ENCODE data around the gene TARS2. TPM values are rescaled to one million over a fixed set of nuclear protein-coding genes. Genes with fewer than 3 reads are reported as not detected.

Gene TARS2
- total RNA-seq, 1 experiment from 2014 or later, result 42.9 TPM

DNA sequence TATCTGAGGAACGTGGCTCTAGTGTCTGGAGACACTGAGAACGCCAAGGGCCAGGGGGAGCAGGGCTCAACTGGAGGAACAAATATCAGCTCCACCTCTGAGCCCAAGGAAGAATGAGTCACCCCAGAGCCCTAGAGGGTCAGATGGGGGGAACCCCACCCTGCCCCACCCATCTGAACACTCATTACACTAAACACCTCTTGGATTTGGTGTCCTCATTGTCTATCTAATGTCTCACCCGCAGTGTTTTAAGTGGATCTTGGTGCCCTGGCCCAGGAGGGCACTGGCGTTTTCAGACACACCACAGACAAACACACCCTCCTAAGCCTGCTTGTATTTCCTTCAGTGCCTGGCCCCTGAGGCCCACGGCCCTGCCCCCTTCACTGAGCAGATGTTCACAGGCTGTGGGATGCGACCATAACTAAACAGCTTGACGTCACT lies 26.2 kb downstream of the TARS2 start (continued):
- TF ChIP-seq CREM (CRISPR knock-in tag; IDR thresholded peaks at IDR 0.05) (no peak), TCF7 (CRISPR knock-in tag; IDR thresholded peaks at IDR 0.05; ENCODE audit: low read depth) (no peak)
- TF ChIP-seq, protein P1, sequence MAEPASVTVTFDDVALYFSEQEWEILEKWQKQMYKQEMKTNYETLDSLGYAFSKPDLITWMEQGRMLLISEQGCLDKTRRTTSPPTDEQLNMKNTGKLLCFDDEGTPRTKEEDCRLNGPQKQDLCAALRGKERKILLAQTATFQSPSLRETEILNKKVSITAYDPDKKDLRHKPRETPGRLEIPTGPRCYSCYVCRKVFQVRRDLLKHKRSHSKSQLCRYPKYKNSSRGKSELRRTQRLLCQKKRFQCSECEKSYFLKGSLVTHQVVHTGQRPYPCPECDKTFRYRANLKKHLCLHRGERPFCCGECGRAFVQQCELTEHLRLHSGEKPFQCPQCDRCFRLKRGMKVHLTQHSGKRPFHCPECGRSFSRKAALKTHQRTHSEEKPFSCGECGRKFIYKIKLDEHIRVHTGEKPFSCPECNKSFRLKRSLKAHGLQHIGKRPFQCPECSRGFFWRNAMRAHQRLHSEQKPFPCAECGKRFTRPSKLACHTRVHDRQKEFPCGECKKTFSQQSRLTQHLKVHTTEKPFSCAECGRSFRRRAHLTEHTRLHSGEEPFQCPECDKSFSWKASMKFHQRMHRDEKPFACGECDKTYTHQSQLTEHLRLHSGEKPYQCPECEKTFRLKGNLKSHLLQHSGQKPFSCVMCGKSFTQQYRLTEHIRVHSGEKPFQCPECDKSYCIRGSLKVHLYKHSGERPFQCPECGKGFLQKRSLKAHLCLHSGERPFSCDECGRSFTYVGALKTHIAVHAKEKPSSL (CRISPR knock-in tag; conservative IDR thresholded peaks at IDR 0.05), result no peak

DNA sequence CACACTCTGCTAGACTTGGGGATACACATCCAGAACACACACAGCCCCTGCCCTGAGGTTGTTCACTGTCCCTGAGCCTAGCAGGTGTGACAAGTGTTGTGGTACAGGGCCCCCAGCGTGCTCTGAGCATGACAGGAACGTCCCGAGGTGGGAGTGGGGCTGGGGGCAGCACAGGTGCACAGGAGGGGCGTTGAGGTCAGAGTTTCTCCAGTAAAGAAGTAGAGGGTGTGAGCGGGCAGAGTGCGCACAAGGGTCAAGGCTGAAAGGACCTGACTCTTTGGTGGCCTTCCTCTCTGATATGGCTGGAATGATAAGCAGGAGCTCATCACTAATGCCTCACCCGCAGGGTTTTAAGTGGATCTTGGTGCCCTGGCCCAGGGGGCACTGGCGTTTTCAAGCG lies 27.0 kb downstream of the TARS2 start:
- DNase-seq (ENCODE audit: low spot score), result no peak
- CTCF ChIA-PET, result interaction anchor here (2.0 to 9.7 kb wide), 3 partner anchors 20 to 84 kb away, joined by 6 to 139 read pairs (median 32); no protein-coding TSS in a partner anchor
- peaks cover 12% of the 10 kb centered on the region for H3K4me1 Mint-ChIP-seq
- peak overlapping the region; percentile 79 for H3K4me3 Mint-ChIP-seq
- H3K27ac Mint-ChIP-seq, result no peak overlapping the region
- H3K36me3 Mint-ChIP-seq, result peaks cover 4% of the 10 kb centered on the region; the same call in 1 of the 2 replicates
- TF ChIP-seq NR1H2 (CRISPR knock-in tag; IDR thresholded peaks at IDR 0.05), result no peak
- no peak for TF ChIP-seq TEAD4 (CRISPR knock-in tag; IDR thresholded peaks at IDR 0.05)
- TF ChIP-seq GTF2I (CRISPR knock-in tag; conservative IDR thresholded peaks at IDR 0.05), result no peak
- no peak for TF ChIP-seq TEAD1 (CRISPR knock-in tag; IDR thresholded peaks at IDR 0.05)
- no peak for TF ChIP-seq RORB (CRISPR knock-in tag; IDR thresholded peaks at IDR 0.05)
- no peak for TF ChIP-seq SMAD3 (CRISPR knock-in tag; IDR thresholded peaks at IDR 0.05; ENCODE audit: borderline replicate concordance)
- no peak for TF ChIP-seq TP53 (CRISPR knock-in tag; IDR thresholded peaks at IDR 0.05)
- TF ChIP-seq FOXJ3 (CRISPR knock-in tag; IDR thresholded peaks at IDR 0.05; ENCODE audit: borderline replicate concordance), result no peak
- TF ChIP-seq, protein P2, sequence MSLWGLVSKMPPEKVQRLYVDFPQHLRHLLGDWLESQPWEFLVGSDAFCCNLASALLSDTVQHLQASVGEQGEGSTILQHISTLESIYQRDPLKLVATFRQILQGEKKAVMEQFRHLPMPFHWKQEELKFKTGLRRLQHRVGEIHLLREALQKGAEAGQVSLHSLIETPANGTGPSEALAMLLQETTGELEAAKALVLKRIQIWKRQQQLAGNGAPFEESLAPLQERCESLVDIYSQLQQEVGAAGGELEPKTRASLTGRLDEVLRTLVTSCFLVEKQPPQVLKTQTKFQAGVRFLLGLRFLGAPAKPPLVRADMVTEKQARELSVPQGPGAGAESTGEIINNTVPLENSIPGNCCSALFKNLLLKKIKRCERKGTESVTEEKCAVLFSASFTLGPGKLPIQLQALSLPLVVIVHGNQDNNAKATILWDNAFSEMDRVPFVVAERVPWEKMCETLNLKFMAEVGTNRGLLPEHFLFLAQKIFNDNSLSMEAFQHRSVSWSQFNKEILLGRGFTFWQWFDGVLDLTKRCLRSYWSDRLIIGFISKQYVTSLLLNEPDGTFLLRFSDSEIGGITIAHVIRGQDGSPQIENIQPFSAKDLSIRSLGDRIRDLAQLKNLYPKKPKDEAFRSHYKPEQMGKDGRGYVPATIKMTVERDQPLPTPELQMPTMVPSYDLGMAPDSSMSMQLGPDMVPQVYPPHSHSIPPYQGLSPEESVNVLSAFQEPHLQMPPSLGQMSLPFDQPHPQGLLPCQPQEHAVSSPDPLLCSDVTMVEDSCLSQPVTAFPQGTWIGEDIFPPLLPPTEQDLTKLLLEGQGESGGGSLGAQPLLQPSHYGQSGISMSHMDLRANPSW (CRISPR knock-in tag; conservative IDR thresholded peaks at IDR 0.05; ENCODE audit: low read depth), result no peak
- POLR2A ChIA-PET, result interaction anchor here (1.3 kb wide), 1 partner anchor 10 kb away, joined by 4 read pairs; no protein-coding TSS in a partner anchor
- H3K27me3 Mint-ChIP-seq (ENCODE audit: low read depth), result no peaks in the 10 kb centered on the region; the same call in 1 of the 2 replicates
- no peak for ATAC-seq
- H3K9me3 Mint-ChIP-seq, result no peaks in the 10 kb centered on the region

- DNase-seq (ENCODE audit: low spot score), result no peak
- Mint-ChIP-seq H3K27ac (peak overlapping the region; percentile 91), H3K4me3 (peak overlapping the region; percentile 79), H3K36me3 (peaks cover 4% of the 10 kb centered on the region; the same call in 1 of the 2 replicates), H3K9me3 (no peaks in the 10 kb centered on the region), H3K27me3 (ENCODE audit: low read depth) (no peaks in the 10 kb centered on the region; the same call in 1 of the 2 replicates), H3K4me1 (peaks cover 12% of the 10 kb centered on the region)
- CTCF ChIA-PET, result interaction anchor here (0.6 to 9.7 kb wide), 9 partner anchors 10 to 114 kb away, joined by 3 to 139 read pairs (median 4); partner anchors contain the start of genes ENSA and TARS2
- TF ChIP-seq ZBTB21 (CRISPR knock-in tag; IDR thresholded peaks at IDR 0.05; ENCODE audit: borderline replicate concordance) (no peak), GABPB1 (CRISPR knock-in tag; IDR thresholded peaks at IDR 0.05) (no peak), KAT7 (CRISPR knock-in tag; IDR thresholded peaks at IDR 0.05; ENCODE audit: borderline replicate concordance) (no peak), ELF4 (CRISPR knock-in tag; IDR thresholded peaks at IDR 0.05; ENCODE audit: low read depth) (no peak)
- POLR2A ChIA-PET, result interaction anchor here (0.6 to 1.4 kb wide), 6 partner anchors 11 to 309 kb away, joined by 3 to 5 read pairs (median 4); partner anchors contain the start of gene ADAMTSL4
- no peak for ATAC-seq
These were observed 27.7 kb downstream of the TARS2 start for GRCh38 chr1:150514913-150515327.

Data from WTC11 (cell line).